Neural cell (in vitro differentiated cells): ENCODE results near the gene SDK2. TPM values are rescaled to one million over a fixed set of nuclear protein-coding genes. Genes with fewer than 3 reads are reported as not detected.

Source experiments
- H2AFZ ChIP-seq: fragments of 200-600, 300-800 bp; sonication (generic), shearing (Covaris generic); 2 replicates; pipeline ENCODE4 v1.6.0; 2014; ENCODE audit warnings: low read depth, mild to moderate bottlenecking, antibody characterized with exemption, low read length, moderate library complexity
- H3F3A ChIP-seq: fragments of 200-600 bp; shearing (Covaris generic); 2 replicates; pipeline ENCODE4 v1.6.1; 2016; ENCODE audit warnings: mild to moderate bottlenecking, moderate library complexity, mixed read lengths, antibody characterized with exemption, low read length; ENCODE audit not compliant: insufficient read depth, poor library complexity, severe bottlenecking
- H3K27ac ChIP-seq: fragments of 200-600, 300-800 bp; sonication (generic), shearing (Covaris generic); 2 replicates; pipeline ENCODE4 v1.5.1; 2014; ENCODE audit warnings: mild to moderate bottlenecking, low read length, moderate library complexity
- H3K27me3 ChIP-seq: fragments of 300-800, 200-600 bp; sonication (generic), shearing (Covaris generic); 2 replicates; pipeline ENCODE4 v1.6.0; 2014; ENCODE audit warnings: mild to moderate bottlenecking, low read depth, low read length, moderate library complexity; ENCODE audit not compliant: insufficient read depth
- H3K36me3 ChIP-seq: fragments of 300-800, 200-600 bp; sonication (generic), shearing (Covaris generic); 2 replicates; pipeline ENCODE4 v1.5.1; 2014; ENCODE audit warnings: mild to moderate bottlenecking, antibody characterized with exemption, low read length, moderate library complexity; ENCODE audit not compliant: insufficient read depth
- H3K4me2 ChIP-seq: fragments of 300-800, 200-600 bp; sonication (generic), shearing (Covaris generic); 2 replicates; pipeline ENCODE4 v1.6.0; 2014; ENCODE audit warnings: mild to moderate bottlenecking, low read length
- H3K4me3 ChIP-seq: fragments of 300-800, 200-600 bp; sonication (generic), shearing (Covaris generic); 2 replicates; pipeline ENCODE4 v1.5.1; 2014; ENCODE audit warnings: mild to moderate bottlenecking, low read length, moderate library complexity
- H3K79me2 ChIP-seq: fragments of 200-600 bp; shearing (Covaris generic); replicated peaks from 2 replicates; pipeline ENCODE4 v1.6.0; 2014; ENCODE audit warnings: mild to moderate bottlenecking, low read length, moderate library complexity; ENCODE audit not compliant: insufficient read depth
- H3K9ac ChIP-seq: fragments of 300-800, 200-600 bp; sonication (generic), shearing (Covaris generic); 2 replicates; pipeline ENCODE4 v1.6.1; 2016; ENCODE audit warnings: mild to moderate bottlenecking, low read length, mixed read lengths
- H3K9me2 ChIP-seq: fragments of 200-600 bp; shearing (Covaris generic); 2 replicates; pipeline ENCODE4 v1.6.1; 2016; ENCODE audit warnings: mild to moderate bottlenecking, low read length, mixed read lengths; ENCODE audit not compliant: insufficient read depth
- H3K9me3 ChIP-seq: fragments of 200-600, 300-800 bp; sonication (generic), shearing (Covaris generic); 2 replicates; pipeline ENCODE4 v1.6.1; 2016; ENCODE audit warnings: mild to moderate bottlenecking, mixed run types, low read length, moderate library complexity, mixed read lengths
- H4K20me1 ChIP-seq: fragments of 200-600 bp; shearing (Covaris generic); 2 replicates; pipeline ENCODE4 v1.6.1; 2016; ENCODE audit warnings: mild to moderate bottlenecking, mixed run types; ENCODE audit not compliant: insufficient read depth
- EP300 ChIP-seq: fragments of 450-650 bp; conservative IDR thresholded peaks from 2 replicates; pipeline ENCODE4 v1.6.1; 2014; ENCODE audit warnings: antibody characterized with exemption, mild to moderate bottlenecking, moderate library complexity; ENCODE audit not compliant: poor library complexity, severe bottlenecking
- EZH2 ChIP-seq: fragments of 200-600, 300-800 bp; shearing (Covaris generic), sonication (generic); IDR thresholded peaks from 2 replicates; pipeline ENCODE4 v1.6.1; 2014; ENCODE audit warnings: antibody characterized with exemption, low read length, borderline replicate concordance, mild to moderate bottlenecking; ENCODE audit not compliant: insufficient read depth, poor library complexity, severe bottlenecking
- MXI1 ChIP-seq: fragments of 450-650 bp; conservative IDR thresholded peaks from 2 replicates; pipeline ENCODE4 v1.6.1; 2014; ENCODE audit warnings: antibody characterized with exemption, mild to moderate bottlenecking; ENCODE audit not compliant: poor library complexity, severe bottlenecking
- POLR2AphosphoS5 ChIP-seq: IDR thresholded peaks from 2 replicates; pipeline ENCODE4 v1.6.1; 2012
- RAD21 ChIP-seq: fragments of 450-650 bp; conservative IDR thresholded peaks from 2 replicates; pipeline ENCODE4 v1.6.1; 2014; ENCODE audit warnings: antibody characterized with exemption, mild to moderate bottlenecking, moderate library complexity
- SMC3 ChIP-seq: fragments of 450-650 bp; conservative IDR thresholded peaks from 2 replicates; pipeline ENCODE4 v1.6.1; 2014; ENCODE audit warnings: antibody characterized with exemption, mild to moderate bottlenecking, moderate library complexity; ENCODE audit not compliant: poor library complexity
- TAF1 ChIP-seq: IDR thresholded peaks from 2 replicates; pipeline ENCODE4 v1.6.1; 2012; ENCODE audit warnings: low read depth
- polyA plus RNA-seq: library from polyadenylated mRNA; depleted of rRNA; stranded (reverse); fragments of >200 nt; gene quantifications from 2 replicates; pipeline ENCODE4 v1.2.3, GENCODE V29; 2014
- TF ChIP-seq, protein P1 (sequence below): fragments of 450-650 bp; IDR thresholded peaks from 2 replicates; pipeline ENCODE4 v1.5.1; 2014; ENCODE audit warnings: antibody characterized with exemption, mild to moderate bottlenecking, moderate library complexity; ENCODE audit not compliant: poor library complexity, severe bottlenecking
- TF ChIP-seq, protein P2 (sequence below): IDR thresholded peaks from 2 replicates; pipeline ENCODE4 v1.6.1; 2012; ENCODE audit warnings: borderline replicate concordance

Gene SDK2
- polyA plus RNA-seq, 1 donor from 2014 or later = 0.73 TPM

DNA sequence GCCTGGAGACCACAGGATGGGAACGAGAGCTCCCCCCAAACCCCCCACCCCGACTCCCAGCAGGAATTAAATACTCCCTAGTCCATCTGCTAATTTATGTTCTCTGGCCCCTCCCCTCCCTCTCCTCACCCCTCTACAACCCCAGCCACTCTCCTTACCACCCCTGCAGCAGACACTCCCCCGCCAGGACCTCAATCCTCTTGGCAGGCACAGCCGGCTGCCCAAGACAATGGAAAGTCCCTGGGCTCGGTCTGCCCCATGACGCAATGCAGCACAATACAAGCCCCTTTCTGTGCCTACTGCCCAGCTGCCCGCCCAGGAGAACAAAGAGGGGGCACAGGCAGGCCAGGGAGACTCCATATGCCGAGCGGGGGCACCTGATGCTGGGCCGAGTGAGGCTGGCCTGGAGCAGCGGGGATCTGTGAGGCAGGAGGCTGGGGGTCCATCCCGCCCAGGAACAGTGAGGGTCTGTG lies 302.2 kb downstream of the SDK2 start:
- no peaks in the 10 kb centered on the region for H3K27me3 ChIP-seq
- H4K20me1 ChIP-seq = no peaks in the 10 kb centered on the region
- H3K27ac ChIP-seq = no peak overlapping the region
- no peaks in the 10 kb centered on the region for H3K9me2 ChIP-seq
- H3K4me3 ChIP-seq = no peak overlapping the region
- no peak overlapping the region for H2AFZ ChIP-seq
- H3K9me3 ChIP-seq = no peaks in the 10 kb centered on the region
- TF ChIP-seq, protein P1, sequence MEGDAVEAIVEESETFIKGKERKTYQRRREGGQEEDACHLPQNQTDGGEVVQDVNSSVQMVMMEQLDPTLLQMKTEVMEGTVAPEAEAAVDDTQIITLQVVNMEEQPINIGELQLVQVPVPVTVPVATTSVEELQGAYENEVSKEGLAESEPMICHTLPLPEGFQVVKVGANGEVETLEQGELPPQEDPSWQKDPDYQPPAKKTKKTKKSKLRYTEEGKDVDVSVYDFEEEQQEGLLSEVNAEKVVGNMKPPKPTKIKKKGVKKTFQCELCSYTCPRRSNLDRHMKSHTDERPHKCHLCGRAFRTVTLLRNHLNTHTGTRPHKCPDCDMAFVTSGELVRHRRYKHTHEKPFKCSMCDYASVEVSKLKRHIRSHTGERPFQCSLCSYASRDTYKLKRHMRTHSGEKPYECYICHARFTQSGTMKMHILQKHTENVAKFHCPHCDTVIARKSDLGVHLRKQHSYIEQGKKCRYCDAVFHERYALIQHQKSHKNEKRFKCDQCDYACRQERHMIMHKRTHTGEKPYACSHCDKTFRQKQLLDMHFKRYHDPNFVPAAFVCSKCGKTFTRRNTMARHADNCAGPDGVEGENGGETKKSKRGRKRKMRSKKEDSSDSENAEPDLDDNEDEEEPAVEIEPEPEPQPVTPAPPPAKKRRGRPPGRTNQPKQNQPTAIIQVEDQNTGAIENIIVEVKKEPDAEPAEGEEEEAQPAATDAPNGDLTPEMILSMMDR = no peak
- TF ChIP-seq MXI1 = no peak
- TF ChIP-seq RAD21 = no peak
- no peak for TF ChIP-seq EP300
- no peak for TF ChIP-seq SMC3
- no peak for TF ChIP-seq TAF1
- TF ChIP-seq, protein P2, sequence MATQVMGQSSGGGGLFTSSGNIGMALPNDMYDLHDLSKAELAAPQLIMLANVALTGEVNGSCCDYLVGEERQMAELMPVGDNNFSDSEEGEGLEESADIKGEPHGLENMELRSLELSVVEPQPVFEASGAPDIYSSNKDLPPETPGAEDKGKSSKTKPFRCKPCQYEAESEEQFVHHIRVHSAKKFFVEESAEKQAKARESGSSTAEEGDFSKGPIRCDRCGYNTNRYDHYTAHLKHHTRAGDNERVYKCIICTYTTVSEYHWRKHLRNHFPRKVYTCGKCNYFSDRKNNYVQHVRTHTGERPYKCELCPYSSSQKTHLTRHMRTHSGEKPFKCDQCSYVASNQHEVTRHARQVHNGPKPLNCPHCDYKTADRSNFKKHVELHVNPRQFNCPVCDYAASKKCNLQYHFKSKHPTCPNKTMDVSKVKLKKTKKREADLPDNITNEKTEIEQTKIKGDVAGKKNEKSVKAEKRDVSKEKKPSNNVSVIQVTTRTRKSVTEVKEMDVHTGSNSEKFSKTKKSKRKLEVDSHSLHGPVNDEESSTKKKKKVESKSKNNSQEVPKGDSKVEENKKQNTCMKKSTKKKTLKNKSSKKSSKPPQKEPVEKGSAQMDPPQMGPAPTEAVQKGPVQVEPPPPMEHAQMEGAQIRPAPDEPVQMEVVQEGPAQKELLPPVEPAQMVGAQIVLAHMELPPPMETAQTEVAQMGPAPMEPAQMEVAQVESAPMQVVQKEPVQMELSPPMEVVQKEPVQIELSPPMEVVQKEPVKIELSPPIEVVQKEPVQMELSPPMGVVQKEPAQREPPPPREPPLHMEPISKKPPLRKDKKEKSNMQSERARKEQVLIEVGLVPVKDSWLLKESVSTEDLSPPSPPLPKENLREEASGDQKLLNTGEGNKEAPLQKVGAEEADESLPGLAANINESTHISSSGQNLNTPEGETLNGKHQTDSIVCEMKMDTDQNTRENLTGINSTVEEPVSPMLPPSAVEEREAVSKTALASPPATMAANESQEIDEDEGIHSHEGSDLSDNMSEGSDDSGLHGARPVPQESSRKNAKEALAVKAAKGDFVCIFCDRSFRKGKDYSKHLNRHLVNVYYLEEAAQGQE = no peak
- no peak for TF ChIP-seq POLR2AphosphoS5
- no peak for TF ChIP-seq EZH2
- H3K79me2 ChIP-seq = no peaks in the 10 kb centered on the region
- H3K4me2 ChIP-seq = no peak overlapping the region
- H3K36me3 ChIP-seq = no peaks in the 10 kb centered on the region
- H3F3A ChIP-seq = no peaks in the 10 kb centered on the region
- H3K9ac ChIP-seq = peak overlapping the region; percentile 18

DNA sequence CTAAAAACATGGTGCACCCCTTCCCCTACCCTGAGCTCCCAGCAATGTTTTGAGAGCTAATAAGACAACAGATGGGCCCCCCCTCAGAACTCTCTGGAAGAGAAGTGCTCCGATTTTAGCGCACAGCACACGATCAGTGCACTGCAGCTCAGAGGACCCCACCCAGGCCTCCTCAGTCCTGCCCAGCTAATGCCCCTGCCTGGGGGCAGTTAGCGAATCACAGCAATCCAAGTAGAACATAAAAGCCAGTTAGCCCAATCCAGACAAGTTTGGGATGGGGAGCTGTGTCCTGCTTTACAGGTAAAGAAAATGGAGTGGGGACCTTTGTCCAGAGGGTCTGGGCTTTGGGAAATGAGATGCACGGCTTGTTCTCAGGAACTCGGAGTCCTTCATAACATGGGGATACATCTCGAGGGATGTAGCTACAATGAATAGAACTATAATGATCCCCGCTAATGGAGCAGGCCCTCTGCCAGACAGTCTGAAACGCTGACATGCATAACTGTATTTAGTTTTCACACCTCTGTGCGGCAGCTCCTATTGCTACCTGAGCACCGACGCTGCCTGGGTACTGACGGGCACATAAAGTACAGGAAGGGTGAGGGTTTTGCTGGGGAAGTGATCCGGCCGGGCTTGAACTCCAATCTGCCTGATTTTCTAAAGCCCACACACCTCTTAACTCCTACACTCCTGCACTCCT lies 302.7 kb downstream of the SDK2 start:
- no peaks in the 10 kb centered on the region for H4K20me1 ChIP-seq
- TF ChIP-seq MXI1 (no peak), EP300 (no peak), EZH2 (no peak), RAD21 (no peak), SMC3 (no peak), POLR2AphosphoS5 (no peak), TAF1 (no peak)
- TF ChIP-seq, protein P2 = no peak
- TF ChIP-seq, protein P1 = no peak
- no peak overlapping the region for H3K4me3 ChIP-seq
- H3K27ac ChIP-seq = no peak overlapping the region
- no peaks in the 10 kb centered on the region for H3K9me3 ChIP-seq
- no peaks in the 10 kb centered on the region for H3F3A ChIP-seq
- H3K27me3 ChIP-seq = no peaks in the 10 kb centered on the region
- H3K36me3 ChIP-seq = no peaks in the 10 kb centered on the region
- H3K4me2 ChIP-seq = no peak overlapping the region
- H3K79me2 ChIP-seq = no peaks in the 10 kb centered on the region
- peak overlapping the region; percentile 18 for H3K9ac ChIP-seq
- H2AFZ ChIP-seq = no peak overlapping the region
- H3K9me2 ChIP-seq = no peaks in the 10 kb centered on the region
